Measurements from ENCODE around the gene DNAJA3. TPM values are rescaled to one million over a fixed set of nuclear protein-coding genes. Genes with fewer than 3 reads are reported as not detected.

Gene DNAJA3
- 10 to 100 TPM; 51.4 to 70.1 (median 54.0) TPM for total RNA-seq

GRCh38 chr16:4425378-4426020 is at the start of gene DNAJA3:
DNAJA3 (plus strand) TSS chr16:4425868; CDS start chr16:4425882, 14 bp downstream.
- Histone ChIP-seq H3K27ac (peak within 1 kb of the TSS; percentile 92 to 98 (median 95)), H3K4me1 (peaks cover 0 to 20% (median 6%) of the 10 kb centered on the region in 4 donors), H3K27me3 (no peaks in the 10 kb centered on the region), H3K4me3 (peak within 1 kb of the TSS; percentile 64 to 85 (median 78)), H3K36me3 (peaks cover 0 to 6% (median 0%) of the 10 kb centered on the region in 3 donors), H3K9me3 (no peaks in the 10 kb centered on the region)
- peak; percentile 88 to 96 (median 92) for DNase-seq
- TF ChIP-seq, protein P1, sequence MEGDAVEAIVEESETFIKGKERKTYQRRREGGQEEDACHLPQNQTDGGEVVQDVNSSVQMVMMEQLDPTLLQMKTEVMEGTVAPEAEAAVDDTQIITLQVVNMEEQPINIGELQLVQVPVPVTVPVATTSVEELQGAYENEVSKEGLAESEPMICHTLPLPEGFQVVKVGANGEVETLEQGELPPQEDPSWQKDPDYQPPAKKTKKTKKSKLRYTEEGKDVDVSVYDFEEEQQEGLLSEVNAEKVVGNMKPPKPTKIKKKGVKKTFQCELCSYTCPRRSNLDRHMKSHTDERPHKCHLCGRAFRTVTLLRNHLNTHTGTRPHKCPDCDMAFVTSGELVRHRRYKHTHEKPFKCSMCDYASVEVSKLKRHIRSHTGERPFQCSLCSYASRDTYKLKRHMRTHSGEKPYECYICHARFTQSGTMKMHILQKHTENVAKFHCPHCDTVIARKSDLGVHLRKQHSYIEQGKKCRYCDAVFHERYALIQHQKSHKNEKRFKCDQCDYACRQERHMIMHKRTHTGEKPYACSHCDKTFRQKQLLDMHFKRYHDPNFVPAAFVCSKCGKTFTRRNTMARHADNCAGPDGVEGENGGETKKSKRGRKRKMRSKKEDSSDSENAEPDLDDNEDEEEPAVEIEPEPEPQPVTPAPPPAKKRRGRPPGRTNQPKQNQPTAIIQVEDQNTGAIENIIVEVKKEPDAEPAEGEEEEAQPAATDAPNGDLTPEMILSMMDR (IDR thresholded peaks at IDR 0.05) = peak in 3 of 6 experiments; percentile 5 to 21 (median 15)
- peak; percentile 58 to 76 for TF ChIP-seq POLR2A (IDR thresholded peaks at IDR 0.05)

GRCh38 chr16:4376126-4376892 is 49.4 kb upstream of the DNAJA3 start:
- Histone ChIP-seq H3K4me3 (no peak overlapping the region), H3K4me1 (peaks cover 0 to 58% (median 12%) of the 10 kb centered on the region in 4 donors), H3K27ac (peak overlapping the region; percentile 52 to 84 (median 71)), H3K27me3 (no peaks in the 10 kb centered on the region), H3K36me3 (peaks cover 0 to 7% (median 0%) of the 10 kb centered on the region in 3 donors), H3K9me3 (no peaks in the 10 kb centered on the region)
- DNase-seq = peak in 1 of 3 donors; percentile 75
- no peak for TF ChIP-seq POLR2A (IDR thresholded peaks at IDR 0.05)
- TF ChIP-seq, protein P1 (IDR thresholded peaks at IDR 0.05) = no peak

GRCh38 chr16:4376893-4377572 is 48.6 kb upstream of the DNAJA3 start:
- H3K27ac ChIP-seq = peak overlapping the region; percentile 52 to 84 (median 71)

GRCh38 chr16:4377573-4378154 is 48.0 kb upstream of the DNAJA3 start:
- peaks cover 0 to 48% (median 5%) of the 10 kb centered on the region in 4 donors for H3K4me1 ChIP-seq
- no peak for TF ChIP-seq POLR2A (IDR thresholded peaks at IDR 0.05)
- TF ChIP-seq, protein P1 (IDR thresholded peaks at IDR 0.05) = no peak
- H3K4me3 ChIP-seq = no peak overlapping the region
- peaks cover 0 to 21% (median 0%) of the 10 kb centered on the region in 3 donors for H3K36me3 ChIP-seq
- no peaks in the 10 kb centered on the region for H3K27me3 ChIP-seq
- DNase-seq = no peak
- H3K9me3 ChIP-seq = no peaks in the 10 kb centered on the region
- H3K27ac ChIP-seq = peak overlapping the region in 3 of 4 donors; percentile 25 to 84 (median 72)

More at GRCh38 chr16:4376893-4377572, 48.6 kb upstream of the DNAJA3 start:
- Histone ChIP-seq H3K4me1 (peaks cover 0 to 54% (median 11%) of the 10 kb centered on the region in 4 donors), H3K9me3 (no peaks in the 10 kb centered on the region), H3K36me3 (peaks cover 0 to 15% (median 0%) of the 10 kb centered on the region in 3 donors), H3K27me3 (no peaks in the 10 kb centered on the region), H3K4me3 (no peak overlapping the region)
- TF ChIP-seq POLR2A (IDR thresholded peaks at IDR 0.05) = no peak
- TF ChIP-seq, protein P1 (IDR thresholded peaks at IDR 0.05) = no peak
- DNase-seq = no peak

GRCh38 chr16:4378161-4378666 is 47.5 kb upstream of the DNAJA3 start:
- DNase-seq = no peak
- H3K4me1 ChIP-seq = peaks cover 0 to 42% (median 1%) of the 10 kb centered on the region in 4 donors
- no peak for TF ChIP-seq POLR2A (IDR thresholded peaks at IDR 0.05)
- TF ChIP-seq, protein P1 (IDR thresholded peaks at IDR 0.05) = no peak
- H3K9me3 ChIP-seq = no peaks in the 10 kb centered on the region
- no peak overlapping the region for H3K4me3 ChIP-seq
- no peaks in the 10 kb centered on the region for H3K27me3 ChIP-seq
- H3K36me3 ChIP-seq = peaks cover 0 to 26% (median 0%) of the 10 kb centered on the region in 3 donors
- no peak overlapping the region for H3K27ac ChIP-seq

Measured in Peyer's patch (tissue), 4 donors.